OCI-LY3 (cell line): ENCODE results near the gene GSTA2.
"Not testable (repeated sequence)": the region's sequence is repeated elsewhere in the genome, so short reads cannot be mapped to it uniquely, and the experiment has no call there.

Source experiments
- H2AFZ ChIP-seq: fragments of 200-600, 300-600 bp; shearing (Covaris generic); 2 replicates; pipeline ENCODE4 v1.6.0; 2014; ENCODE audit warnings: antibody characterized with exemption, low read depth, low read length
- H3K27ac ChIP-seq: fragments of 200-600, 300-600 bp; sonication (generic); 2 replicates; pipeline ENCODE4 v1.5.1; 2014; ENCODE audit warnings: mild to moderate bottlenecking, low read length, moderate library complexity, mixed read lengths
- H3K27me3 ChIP-seq: fragments of 200-600, 300-600 bp; sonication (generic); 2 replicates; pipeline ENCODE4 v1.6.1; 2014; ENCODE audit warnings: low read depth, low read length, mixed read lengths
- H3K36me3 ChIP-seq: fragments of 200-600, 300-600 bp; sonication (generic); replicated peaks from 2 replicates; pipeline ENCODE3; 2014; ENCODE audit warnings: low read depth, low read length, mixed read lengths
- H3K4me1 ChIP-seq: fragments of 300-600, 200-600 bp; sonication (generic); 2 replicates; pipeline ENCODE4 v1.6.1; 2014; ENCODE audit warnings: low read length, mixed read lengths
- H3K4me2 ChIP-seq: fragments of 200-600, 300-600 bp; sonication (generic); 2 replicates; pipeline ENCODE4 v1.6.1; 2014; ENCODE audit warnings: low read length, mixed read lengths
- H3K4me3 ChIP-seq: fragments of 300-600, 200-600 bp; sonication (generic); 2 replicates; pipeline ENCODE4 v1.5.1; 2014; ENCODE audit warnings: antibody characterized with exemption, mild to moderate bottlenecking, low read length, moderate library complexity
- H3K79me2 ChIP-seq: fragments of 300-600, 200-600 bp; shearing (Covaris generic); 2 replicates; pipeline ENCODE4 v1.6.1; 2014; ENCODE audit warnings: mild to moderate bottlenecking, low read length, mixed read lengths
- H3K9ac ChIP-seq: fragments of 300-600, 200-600 bp; shearing (Covaris generic); 2 replicates; pipeline ENCODE4 v1.6.0; 2014; ENCODE audit warnings: mild to moderate bottlenecking, low read length, moderate library complexity
- H3K9me3 ChIP-seq: fragments of 200-600, 300-600 bp; shearing (Covaris generic); 2 replicates; pipeline ENCODE4 v1.6.1; 2014; ENCODE audit warnings: low read length, mixed read lengths; ENCODE audit not compliant: insufficient read depth
- H4K20me1 ChIP-seq: fragments of 200-600, 300-600 bp; sonication (generic); 2 replicates; pipeline ENCODE4 v1.6.1; 2016; ENCODE audit warnings: low read length, mixed read lengths; ENCODE audit not compliant: insufficient read depth
- EZH2phosphoT487 ChIP-seq: fragments of 200-600 bp; shearing (Covaris generic); IDR thresholded peaks from 2 replicates; pipeline ENCODE4 v1.6.1; 2018; ENCODE audit warnings: antibody characterized with exemption, mixed run types, low read depth
- TF ChIP-seq, protein P1 (sequence below): fragments of 200-600, 300-600 bp; sonication (generic); IDR thresholded peaks from 2 replicates; pipeline ENCODE4 v1.5.1; 2014; ENCODE audit warnings: antibody characterized with exemption, low read length, low read depth

GSTA2 gene

DNA sequence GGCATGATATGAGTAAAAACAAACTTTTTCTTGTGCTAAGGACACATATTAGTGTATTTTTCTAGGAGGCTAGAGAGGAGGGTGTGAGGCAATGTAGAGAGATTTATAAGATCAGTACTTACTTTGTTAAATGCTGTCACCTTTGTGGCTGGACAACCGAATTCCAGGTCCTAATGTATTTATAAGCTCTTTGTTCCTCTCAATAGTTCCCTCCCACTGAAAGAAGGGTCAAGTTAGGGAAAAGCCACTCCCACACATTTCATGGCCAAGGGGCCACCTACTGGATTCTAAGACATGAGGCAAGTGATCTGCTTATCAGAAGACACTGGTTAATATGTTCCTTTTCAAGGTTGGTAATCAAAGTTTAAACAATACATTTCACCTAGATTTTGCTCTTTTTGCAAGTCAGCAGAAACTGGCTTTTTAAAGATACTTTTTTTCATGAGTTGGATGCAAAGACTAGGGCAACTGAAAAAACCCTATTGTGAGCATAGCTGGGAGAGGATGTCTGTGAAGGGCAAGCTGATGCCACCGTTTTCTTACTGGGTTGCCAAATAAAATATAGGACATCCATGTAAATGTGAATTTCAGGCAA, at the start of gene GSTA2:
Gene GSTA2, minus strand, starts transcription at position 154 of the 595 bp plus-strand sequence. CDS start 5,528 bp downstream, outside the sequence.
- not testable (repeated sequence) for H3K27ac ChIP-seq, H3K9ac ChIP-seq, H3K27me3 ChIP-seq, H2AFZ ChIP-seq, H4K20me1 ChIP-seq, H3K36me3 ChIP-seq, H3K9me3 ChIP-seq, H3K4me1 ChIP-seq, H3K79me2 ChIP-seq, H3K4me2 ChIP-seq, H3K4me3 ChIP-seq
- TF ChIP-seq, protein P1, sequence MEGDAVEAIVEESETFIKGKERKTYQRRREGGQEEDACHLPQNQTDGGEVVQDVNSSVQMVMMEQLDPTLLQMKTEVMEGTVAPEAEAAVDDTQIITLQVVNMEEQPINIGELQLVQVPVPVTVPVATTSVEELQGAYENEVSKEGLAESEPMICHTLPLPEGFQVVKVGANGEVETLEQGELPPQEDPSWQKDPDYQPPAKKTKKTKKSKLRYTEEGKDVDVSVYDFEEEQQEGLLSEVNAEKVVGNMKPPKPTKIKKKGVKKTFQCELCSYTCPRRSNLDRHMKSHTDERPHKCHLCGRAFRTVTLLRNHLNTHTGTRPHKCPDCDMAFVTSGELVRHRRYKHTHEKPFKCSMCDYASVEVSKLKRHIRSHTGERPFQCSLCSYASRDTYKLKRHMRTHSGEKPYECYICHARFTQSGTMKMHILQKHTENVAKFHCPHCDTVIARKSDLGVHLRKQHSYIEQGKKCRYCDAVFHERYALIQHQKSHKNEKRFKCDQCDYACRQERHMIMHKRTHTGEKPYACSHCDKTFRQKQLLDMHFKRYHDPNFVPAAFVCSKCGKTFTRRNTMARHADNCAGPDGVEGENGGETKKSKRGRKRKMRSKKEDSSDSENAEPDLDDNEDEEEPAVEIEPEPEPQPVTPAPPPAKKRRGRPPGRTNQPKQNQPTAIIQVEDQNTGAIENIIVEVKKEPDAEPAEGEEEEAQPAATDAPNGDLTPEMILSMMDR = 0 out of 2 replicates have a peak, but pooled peaks have one; percentile 4

DNA sequence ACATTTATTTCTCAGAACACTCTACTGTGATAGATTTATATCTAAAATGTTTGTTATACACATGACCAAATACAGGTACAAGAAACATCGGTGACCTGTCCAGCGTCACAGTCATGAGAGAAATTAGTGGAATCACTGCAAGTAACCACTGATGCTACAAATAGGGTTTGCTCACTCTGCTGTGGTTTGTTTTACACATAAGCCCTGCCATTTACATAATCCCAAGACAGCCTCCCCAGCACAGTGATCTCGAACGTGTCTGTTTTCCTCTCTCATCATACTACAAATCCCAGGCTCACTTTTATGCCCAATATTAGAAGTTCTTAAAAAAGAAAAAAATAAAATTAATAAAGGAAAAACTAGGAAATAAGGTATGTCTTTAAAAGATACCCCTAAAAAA, 46.5 kb upstream of the GSTA2 start:
- not testable (repeated sequence) for H3K36me3 ChIP-seq, H3K27ac ChIP-seq, H4K20me1 ChIP-seq, H3K27me3 ChIP-seq, H3K4me3 ChIP-seq, H3K9ac ChIP-seq, H3K79me2 ChIP-seq, H3K4me2 ChIP-seq, H2AFZ ChIP-seq, H3K4me1 ChIP-seq, H3K9me3 ChIP-seq

GRCh38 chr6:52808660-52809059, 45.4 kb upstream of the GSTA2 start:
- no peak overlapping the region for H3K9ac ChIP-seq
- no peaks in the 10 kb centered on the region for H4K20me1 ChIP-seq
- no peaks in the 10 kb centered on the region for H3K9me3 ChIP-seq
- H3K4me1 ChIP-seq = no peaks in the 10 kb centered on the region
- no peak overlapping the region for H3K4me2 ChIP-seq
- no peak for TF ChIP-seq EZH2phosphoT487
- TF ChIP-seq, protein P1 = no peak
- no peaks in the 10 kb centered on the region for H3K27me3 ChIP-seq
- H3K79me2 ChIP-seq = no peaks in the 10 kb centered on the region
- H2AFZ ChIP-seq = no peak overlapping the region
- H3K36me3 ChIP-seq = no peaks in the 10 kb centered on the region
- no peak overlapping the region for H3K4me3 ChIP-seq
- H3K27ac ChIP-seq = no peak overlapping the region

DNA sequence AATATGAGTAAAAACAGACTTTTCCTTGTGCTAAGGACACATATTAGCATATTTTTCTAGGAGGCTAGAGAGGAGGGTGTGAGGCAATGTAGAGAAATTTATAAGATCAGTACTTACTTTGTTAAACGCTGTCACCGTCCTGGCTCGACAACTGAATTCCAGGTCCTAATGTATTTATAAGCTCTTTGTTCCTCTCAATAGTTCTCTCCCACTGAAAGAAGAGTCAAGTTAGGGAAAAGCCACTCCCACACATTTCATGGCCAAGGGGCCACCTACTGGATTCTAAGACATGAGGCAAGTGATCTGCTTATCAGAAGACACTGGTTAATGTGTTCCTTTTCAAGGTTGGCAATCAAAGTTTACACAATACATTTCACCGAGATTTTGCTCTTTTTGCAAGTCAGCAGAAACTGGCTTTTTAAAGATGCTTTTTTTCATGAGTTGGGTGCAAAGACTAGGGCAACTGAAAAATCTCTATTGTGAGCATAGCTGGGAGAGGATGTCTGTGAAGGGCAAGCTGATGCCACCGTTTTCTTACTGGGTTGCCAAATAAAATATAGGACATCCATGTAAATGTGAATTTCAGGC, 40.5 kb upstream of the GSTA2 start, which contains the start of gene GSTA1:
Gene GSTA1, minus strand, starts transcription at position 149 of the 588 bp plus-strand sequence. CDS start 4,549 bp downstream, outside the sequence.
- H4K20me1 ChIP-seq, H3K27ac ChIP-seq, H2AFZ ChIP-seq, H3K9me3 ChIP-seq, H3K9ac ChIP-seq, H3K36me3 ChIP-seq, H3K4me1 ChIP-seq, H3K4me2 ChIP-seq, H3K4me3 ChIP-seq, H3K79me2 ChIP-seq: not testable (repeated sequence)
- H3K27me3 ChIP-seq = peaks cover 11% of the 10 kb centered on the region

- no peak overlapping the region for H3K4me2 ChIP-seq
- H3K9ac ChIP-seq = no peak overlapping the region
- no peaks in the 10 kb centered on the region for H4K20me1 ChIP-seq
- no peak overlapping the region for H3K4me3 ChIP-seq
- no peaks in the 10 kb centered on the region for H3K36me3 ChIP-seq
- H3K4me1 ChIP-seq = no peaks in the 10 kb centered on the region
- no peaks in the 10 kb centered on the region for H3K9me3 ChIP-seq
- H2AFZ ChIP-seq = no peak overlapping the region
- no peaks in the 10 kb centered on the region for H3K79me2 ChIP-seq
- H3K27me3 ChIP-seq = peaks cover 11% of the 10 kb centered on the region
- TF ChIP-seq, protein P1 = no peak
- TF ChIP-seq EZH2phosphoT487 = no peak
- H3K27ac ChIP-seq = no peak overlapping the region
These were observed 39.5 kb upstream of the GSTA2 start for GRCh38 chr6:52802806-52803205.
